ENCODE results near the gene KDM6A.

The KDM6A gene

DNA sequence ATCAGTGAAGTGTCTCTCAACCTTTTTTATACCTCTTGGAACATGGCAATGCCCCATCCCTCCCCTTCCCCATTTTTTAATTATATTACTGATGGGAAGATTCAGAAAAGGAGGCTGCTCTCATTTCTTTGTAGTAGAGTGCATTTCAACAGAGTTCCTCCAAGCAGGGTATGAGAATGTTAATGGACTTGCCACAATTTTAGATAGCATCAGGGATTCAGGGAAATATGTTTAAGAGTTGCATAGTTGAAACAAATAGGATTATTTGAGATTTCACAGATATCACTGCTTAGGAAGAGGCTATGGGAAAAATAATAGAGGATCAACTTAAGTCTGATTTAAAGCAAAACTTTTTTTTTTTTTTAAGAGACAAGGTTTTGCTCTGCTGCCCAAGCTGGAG lies 281.5 kb downstream of the KDM6A start:
- Histone ChIP-seq H3K4me1 (no peaks in the 10 kb centered on the region), H3K9ac (no peak overlapping the region), H3K4me2 (ENCODE audit: low read length) (no peak overlapping the region), H3K4me3 (ENCODE audit: low read depth, low read length) (no peak overlapping the region), H3K79me2 (no peaks in the 10 kb centered on the region), H3K36me3 (ENCODE audit: control insufficient read depth, insufficient read depth, low read length) (no peaks in the 10 kb centered on the region), H3K27ac (no peak overlapping the region), H3K9me3 (ENCODE audit: control insufficient read depth, low read length) (no peaks in the 10 kb centered on the region), H3K27me3 (ENCODE audit: control insufficient read depth, insufficient read depth, low read length) (no peaks in the 10 kb centered on the region), H2AFZ (no peak overlapping the region)
- TF ChIP-seq, protein P1, sequence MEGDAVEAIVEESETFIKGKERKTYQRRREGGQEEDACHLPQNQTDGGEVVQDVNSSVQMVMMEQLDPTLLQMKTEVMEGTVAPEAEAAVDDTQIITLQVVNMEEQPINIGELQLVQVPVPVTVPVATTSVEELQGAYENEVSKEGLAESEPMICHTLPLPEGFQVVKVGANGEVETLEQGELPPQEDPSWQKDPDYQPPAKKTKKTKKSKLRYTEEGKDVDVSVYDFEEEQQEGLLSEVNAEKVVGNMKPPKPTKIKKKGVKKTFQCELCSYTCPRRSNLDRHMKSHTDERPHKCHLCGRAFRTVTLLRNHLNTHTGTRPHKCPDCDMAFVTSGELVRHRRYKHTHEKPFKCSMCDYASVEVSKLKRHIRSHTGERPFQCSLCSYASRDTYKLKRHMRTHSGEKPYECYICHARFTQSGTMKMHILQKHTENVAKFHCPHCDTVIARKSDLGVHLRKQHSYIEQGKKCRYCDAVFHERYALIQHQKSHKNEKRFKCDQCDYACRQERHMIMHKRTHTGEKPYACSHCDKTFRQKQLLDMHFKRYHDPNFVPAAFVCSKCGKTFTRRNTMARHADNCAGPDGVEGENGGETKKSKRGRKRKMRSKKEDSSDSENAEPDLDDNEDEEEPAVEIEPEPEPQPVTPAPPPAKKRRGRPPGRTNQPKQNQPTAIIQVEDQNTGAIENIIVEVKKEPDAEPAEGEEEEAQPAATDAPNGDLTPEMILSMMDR (IDR thresholded peaks at IDR 0.05) = no peak

DNA sequence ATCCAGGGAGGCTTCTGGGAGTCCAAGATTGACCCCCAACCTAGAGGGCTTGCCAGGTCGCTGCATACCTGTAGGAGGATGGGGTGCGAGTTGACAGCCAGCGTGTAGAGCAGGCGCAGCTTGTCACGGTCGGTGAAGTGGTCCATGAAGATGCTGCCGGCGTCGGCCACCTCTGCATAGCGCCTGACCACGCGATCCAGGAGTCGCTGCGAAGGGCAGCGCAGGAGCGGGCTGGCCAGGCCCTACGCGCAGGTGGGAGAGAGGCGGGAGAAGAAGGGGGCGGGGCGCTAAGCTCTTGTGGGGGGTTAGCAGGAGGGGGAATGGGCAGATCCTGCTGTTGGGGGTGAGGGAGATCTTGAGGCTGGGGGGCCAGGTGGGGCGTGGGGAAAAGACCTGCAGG lies 284.7 kb downstream of the KDM6A start:
- Histone ChIP-seq H3K4me3 (ENCODE audit: low read depth, low read length) (no peak overlapping the region), H3K79me2 (no peaks in the 10 kb centered on the region), H3K36me3 (ENCODE audit: control insufficient read depth, insufficient read depth, low read length) (no peaks in the 10 kb centered on the region), H3K4me1 (no peaks in the 10 kb centered on the region), H3K27me3 (ENCODE audit: control insufficient read depth, insufficient read depth, low read length) (no peaks in the 10 kb centered on the region), H3K4me2 (ENCODE audit: low read length) (no peak overlapping the region), H3K27ac (no peak overlapping the region), H3K9me3 (ENCODE audit: control insufficient read depth, low read length) (no peaks in the 10 kb centered on the region), H2AFZ (no peak overlapping the region), H3K9ac (no peak overlapping the region)
- TF ChIP-seq, protein P1 (IDR thresholded peaks at IDR 0.05) = no peak

All from parathyroid adenoma (tissue), 2 donors.